AG09319 (cell line): ENCODE results near the gene NOL8.

Experiments
- DNase-seq: peaks from one replicate; pipeline ENCODE4 v3.0.0-alpha.2; 2010; ENCODE audit warnings: low read depth; ENCODE audit errors: extremely low read depth
- CTCF ChIP-seq: IDR thresholded peaks from 2 replicates; pipeline ENCODE4 v1.5.1; 2011; ENCODE audit warnings: low read depth, mild to moderate bottlenecking, inconsistent platforms, low read length, moderate library complexity

The NOL8 gene

GRCh38 chr9:92325269-92325990 lies at the start of gene NOL8, which contains the start of gene CENPP:
TSS of gene NOL8 (minus strand) at chr9:92325350. CDS start at chr9:92324161, 1,189 bp downstream.
TSS of gene CENPP (plus strand) at chr9:92325953.
- no peak for TF ChIP-seq CTCF
- DNase-seq = peak; percentile 57

- no peak for TF ChIP-seq CTCF
These were observed 48.0 kb upstream of the NOL8 start for GRCh38 chr9:92373167-92373566.

GRCh38 chr9:92369075-92369474 lies 43.9 kb upstream of the NOL8 start:
- TF ChIP-seq CTCF = no peak
- no peak for DNase-seq

More at GRCh38 chr9:92373167-92373566, 48.0 kb upstream of the NOL8 start:
- no peak for DNase-seq

- no peak for DNase-seq
- no peak for TF ChIP-seq CTCF
These were observed 34.9 kb upstream of the NOL8 start for GRCh38 chr9:92360083-92360482.

- TF ChIP-seq CTCF = no peak
- DNase-seq = no peak
These were observed 34.3 kb upstream of the NOL8 start for GRCh38 chr9:92359394-92359995.

- DNase-seq = no peak
- no peak for TF ChIP-seq CTCF
These were observed 27.9 kb upstream of the NOL8 start for GRCh38 chr9:92353051-92353450.

GRCh38 chr9:92350740-92351133 lies 25.6 kb upstream of the NOL8 start:
- DNase-seq = no peak
- TF ChIP-seq CTCF = no peak
